ENCODE data around the gene PYM1.

PYM1 gene

GRCh38 chr12:55927588-55928502, at the start of gene PYM1:
Gene PYM1, minus strand, starts transcription at chr12:55927894. Its CDS starts 133 bp downstream, at chr12:55927761.
- DNase-seq, result peak; percentile 81

GRCh38 chr12:55974308-55974730, 46.6 kb upstream of the PYM1 start:
- DNase-seq, result peak; percentile 67

GRCh38 chr12:55973599-55974307, 46.1 kb upstream of the PYM1 start, which contains the start of gene RAB5B:
Gene RAB5B, plus strand, starts transcription at chr12:55974078. Its CDS starts 12,883 bp downstream, at chr12:55986961.
- DNase-seq, result peak; percentile 100

DNA sequence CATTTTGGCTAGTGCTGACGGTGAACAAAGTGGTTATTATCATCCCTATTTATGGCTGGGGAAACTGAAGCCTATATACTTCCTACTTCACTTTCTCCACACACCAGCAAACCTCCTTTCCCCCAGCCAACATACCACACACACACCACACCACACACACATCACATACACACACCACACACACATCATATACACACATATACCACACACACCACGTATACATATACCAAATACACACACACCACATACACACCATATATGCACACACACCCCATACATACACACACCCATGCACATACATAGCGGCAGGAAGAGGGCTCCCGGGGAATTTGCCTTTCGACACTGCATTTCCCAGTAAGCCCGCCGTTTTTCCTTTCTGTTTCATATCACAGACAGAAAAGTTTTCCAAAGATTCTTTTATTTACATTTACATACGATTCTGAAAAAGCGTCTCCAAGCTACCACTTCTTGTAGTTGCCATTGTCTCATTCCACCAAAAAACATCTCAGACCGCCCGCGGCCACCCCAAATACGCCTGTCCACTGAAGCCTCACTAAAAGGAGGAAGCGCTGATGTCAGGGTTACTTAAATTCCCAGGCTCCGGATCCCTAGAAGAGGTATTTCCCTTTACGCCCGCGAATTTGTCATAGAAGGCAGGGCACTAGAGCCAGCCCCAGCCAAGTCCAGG, 45.4 kb upstream of the PYM1 start:
- DNase-seq, result no peak

- no peak for DNase-seq
Measured at GRCh38 chr12:55972456-55972855, 44.8 kb upstream of the PYM1 start.

DNA sequence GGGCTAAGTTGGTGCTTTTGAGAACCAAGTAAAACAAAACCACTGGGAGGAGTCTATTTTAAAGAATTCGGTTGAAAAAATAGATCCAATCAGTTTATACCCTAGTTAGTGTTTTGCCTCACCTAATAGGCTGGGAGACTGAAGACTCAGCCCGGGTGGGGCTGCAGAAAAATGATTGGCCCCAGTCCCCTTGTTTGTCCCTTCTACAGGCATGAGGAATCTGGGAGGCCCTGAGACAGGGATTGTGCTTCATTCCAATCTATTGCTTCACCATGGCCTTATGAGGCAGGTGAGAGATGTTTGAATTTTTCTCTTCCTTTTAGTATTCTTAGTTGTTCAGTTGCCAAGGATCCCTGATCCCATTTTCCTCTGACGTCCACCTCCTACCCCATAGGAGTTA, 44.3 kb upstream of the PYM1 start:
- DNase-seq, result no peak

- DNase-seq, result no peak
Measured at GRCh38 chr12:55970775-55971174, 43.1 kb upstream of the PYM1 start.

GRCh38 chr12:55969356-55969755, 41.7 kb upstream of the PYM1 start:
- no peak for DNase-seq

GRCh38 chr12:55966408-55967281, 39.0 kb upstream of the PYM1 start, which contains the start of gene CDK2:
Gene CDK2, plus strand, starts transcription at chr12:55966830. Its CDS starts 179 bp downstream, at chr12:55967009.
- peak; percentile 95 for DNase-seq

DNA sequence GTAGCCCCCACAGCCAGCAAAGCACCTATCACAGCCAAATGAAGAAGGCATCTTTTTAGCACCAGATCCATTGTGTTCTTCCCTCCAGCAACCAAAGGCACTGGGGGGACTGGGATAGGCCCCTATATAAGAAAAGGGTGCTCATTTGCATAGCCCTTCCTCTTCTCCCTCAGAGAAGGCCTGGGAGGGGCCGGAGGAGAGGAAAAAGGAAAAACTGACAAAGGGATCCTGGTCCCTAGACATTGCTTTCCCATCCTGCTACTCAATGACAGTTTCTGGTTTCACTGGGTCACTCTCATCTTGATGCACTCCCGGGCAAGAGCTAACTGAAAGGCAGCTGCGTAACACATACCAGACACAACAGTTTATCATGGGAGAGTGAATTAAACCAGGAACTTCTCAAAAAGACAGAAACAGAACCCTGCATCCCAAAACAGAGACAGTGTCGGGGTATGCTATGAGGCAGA, 38.3 kb upstream of the PYM1 start, which contains the start of gene PMEL:
PMEL (minus strand) TSS at position 102 of the 467 bp plus-strand sequence; CDS start at position 71, 31 bp downstream.
- DNase-seq, result no peak

GRCh38 chr12:55965240-55965639, 37.5 kb upstream of the PYM1 start:
- DNase-seq, result no peak

DNA sequence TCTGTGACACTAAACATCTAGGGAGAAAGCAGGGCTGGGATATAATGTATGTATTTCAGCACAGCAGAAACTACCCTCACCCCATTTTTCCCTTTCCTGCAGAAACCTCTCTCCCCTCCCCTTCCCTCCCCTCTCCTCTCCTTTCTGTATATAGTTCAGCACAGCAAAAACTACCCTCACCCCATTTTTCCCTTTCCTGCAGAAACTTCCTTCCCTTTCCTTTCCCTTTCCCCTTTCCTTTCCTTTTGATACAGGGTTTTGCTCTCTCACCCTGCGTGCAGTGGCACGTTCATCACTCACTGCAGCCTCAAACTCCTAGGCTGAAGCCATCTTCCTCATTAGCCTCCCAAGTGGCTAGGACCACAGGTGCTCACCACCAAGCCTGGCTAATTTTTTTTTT, 36.1 kb upstream of the PYM1 start:
- DNase-seq, result no peak

- DNase-seq, result peak; percentile 19
Measured at GRCh38 chr12:55957106-55957859, 29.6 kb upstream of the PYM1 start.

DNA sequence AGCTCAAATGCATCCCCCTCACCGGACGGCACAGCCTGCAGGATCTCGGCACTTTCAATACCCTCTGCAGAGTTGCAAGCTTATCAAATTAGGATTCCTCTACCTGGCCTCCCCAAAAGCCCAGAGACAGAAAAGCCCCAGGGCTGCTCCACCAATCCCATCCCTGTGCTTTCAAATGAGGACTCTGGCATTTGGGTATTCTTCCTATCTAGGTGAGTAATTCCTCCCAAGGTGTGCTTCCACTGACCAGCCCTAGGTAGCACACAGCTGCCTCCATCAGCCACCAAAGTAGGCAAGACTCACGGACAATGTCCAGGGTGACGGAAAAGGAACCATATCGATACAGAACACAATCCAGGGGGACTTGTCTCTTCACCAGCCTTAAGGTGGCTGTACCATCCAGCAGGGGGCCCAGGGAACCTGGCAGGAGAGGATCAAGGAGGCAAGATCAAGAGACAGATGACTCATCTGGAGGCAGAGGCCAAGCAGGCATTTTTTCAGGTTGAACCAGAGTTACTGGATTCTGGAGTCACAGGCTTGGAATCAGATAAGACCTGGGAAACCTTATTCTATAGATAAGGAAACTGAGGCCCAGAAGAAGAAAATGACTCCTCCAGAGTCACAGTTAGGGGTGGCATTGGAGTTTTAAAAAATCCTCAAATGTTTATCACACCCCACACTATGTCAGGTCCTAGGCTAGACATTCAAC, 28.3 kb upstream of the PYM1 start:
- peak; percentile 21 for DNase-seq

DNA sequence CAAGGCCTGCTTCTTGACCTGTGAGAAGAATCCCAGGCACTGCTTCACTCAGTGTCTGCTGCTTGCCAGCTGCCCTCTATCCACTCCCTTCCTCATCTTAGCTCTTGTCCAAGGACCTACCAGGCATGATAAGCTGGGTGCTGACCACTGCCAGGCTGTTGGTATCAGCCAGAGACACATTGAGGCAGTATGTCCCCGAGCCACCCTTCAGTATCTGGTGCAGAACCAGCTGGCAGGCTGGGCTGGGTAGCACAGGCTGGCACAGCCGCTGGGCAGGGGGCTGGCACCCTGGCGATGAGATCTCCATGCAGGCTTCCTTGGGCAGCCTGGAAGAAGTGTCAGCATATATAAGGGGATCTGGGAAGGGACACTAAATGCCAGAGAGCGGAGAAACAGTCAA, 27.6 kb upstream of the PYM1 start:
- no peak for DNase-seq

DNA sequence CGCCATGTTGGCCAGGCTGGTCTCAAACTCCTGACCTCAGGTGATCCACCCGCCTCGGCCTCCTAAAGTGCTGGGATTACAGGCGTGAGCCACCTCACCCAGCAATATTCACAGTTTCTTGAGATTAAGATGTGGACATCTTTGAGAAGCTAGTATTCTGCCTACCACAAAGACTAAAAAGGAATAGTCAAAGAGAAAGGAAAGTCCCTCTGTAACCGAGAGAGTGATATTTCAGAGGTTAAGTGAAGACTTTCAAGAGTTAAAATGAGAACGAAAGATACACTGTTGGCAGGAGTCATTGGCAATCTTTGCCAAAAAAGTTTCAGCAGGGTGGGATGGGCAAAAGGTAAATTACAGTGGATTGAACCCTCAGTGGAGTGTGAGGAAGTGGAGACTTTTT, 18.9 kb upstream of the PYM1 start:
- no peak for DNase-seq

DNA sequence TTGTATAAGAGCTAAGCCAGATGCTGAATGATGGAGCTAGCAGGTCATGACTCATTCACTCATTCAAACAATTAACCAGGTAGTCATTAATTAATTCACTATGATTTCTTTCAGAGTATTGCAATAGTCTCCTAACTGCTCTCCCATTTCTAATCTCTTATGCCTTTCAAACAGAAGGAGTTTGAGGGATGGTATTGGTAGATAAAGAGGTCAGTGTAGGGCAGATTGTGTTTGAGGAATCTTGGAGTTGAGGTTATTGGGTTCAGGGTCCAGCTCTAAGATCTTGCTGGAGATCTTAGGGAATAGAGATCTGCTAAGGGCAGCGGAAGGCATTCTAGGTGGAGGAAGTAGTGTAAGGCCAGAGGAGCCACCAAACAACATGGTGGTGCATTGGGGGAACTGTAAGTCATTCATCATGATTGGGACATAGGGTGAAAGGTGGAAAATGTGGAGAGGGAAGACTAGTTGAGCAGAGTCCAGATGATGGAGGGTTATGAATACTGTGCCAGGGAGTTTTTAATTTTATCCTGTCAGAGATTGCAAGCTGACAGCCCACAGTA, 15.0 kb upstream of the PYM1 start:
- DNase-seq, result no peak

DNA sequence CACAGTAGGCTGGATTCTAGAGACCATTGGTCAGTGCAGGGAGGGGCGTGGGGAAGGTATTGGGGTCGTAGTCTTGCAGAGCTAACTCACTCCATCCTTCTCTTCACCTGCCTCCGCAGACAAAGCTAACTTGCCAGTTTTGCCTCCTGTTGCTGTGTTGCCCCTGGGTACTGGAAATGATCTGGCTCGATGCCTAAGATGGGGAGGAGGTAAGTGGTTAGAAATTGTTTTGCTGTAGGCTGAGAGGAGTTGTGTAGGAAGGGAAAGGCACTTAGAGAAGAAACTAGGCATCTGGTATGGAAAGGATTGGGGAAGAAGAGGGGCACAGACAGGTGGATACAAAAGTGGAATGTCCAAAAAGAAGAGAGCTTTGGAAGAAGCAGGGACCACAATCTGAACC, 14.4 kb upstream of the PYM1 start:
- no peak for DNase-seq

GRCh38 chr12:55940065-55940732, 12.5 kb upstream of the PYM1 start:
- peak; percentile 90 for DNase-seq

Measured in femur (tissue), 1 donor.